Brain microvascular endothelial cell (primary cell): ENCODE results near the gene ADCY7.

ENCODE experiments used
- DNase-seq: peaks from one replicate; pipeline ENCODE4 v3.0.0-alpha.2; 2020
- H3K27ac ChIP-seq: fragments of 250-450 bp; sonication (Bioruptor Pico); 2 replicates; pipeline ENCODE4 v1.5.1; 2020; ENCODE audit warnings: mild to moderate bottlenecking, moderate library complexity
- H3K27me3 ChIP-seq: fragments of 250-450 bp; sonication (Bioruptor Pico); replicated peaks from 2 replicates; pipeline ENCODE4 v1.5.1; 2020; ENCODE audit warnings: mild to moderate bottlenecking
- H3K36me3 ChIP-seq: fragments of 250-450 bp; sonication (Bioruptor Pico); replicated peaks from 2 replicates; pipeline ENCODE4 v1.5.1; 2020; ENCODE audit warnings: mild to moderate bottlenecking
- H3K4me3 ChIP-seq: 2 replicates; pipeline ENCODE4 v1.5.1; 2011; ENCODE audit warnings: low read depth, mild to moderate bottlenecking, control low read depth, low read length, moderate library complexity
- in situ Hi-C: cut with HindIII; loops from 2 replicates; pipeline ENCODE4 v1.10.0; 2017; ENCODE audit warnings: low sequenced_read_pairs, low pct_ligation_motif_present
- TF ChIP-seq, protein P1 (sequence below): IDR thresholded peaks from 2 replicates; pipeline ENCODE4 v1.5.1; 2011; ENCODE audit warnings: low read depth, mild to moderate bottlenecking, moderate library complexity, low read length, control low read depth, inconsistent platforms; ENCODE audit errors: missing control alignments

The ADCY7 gene

DNA sequence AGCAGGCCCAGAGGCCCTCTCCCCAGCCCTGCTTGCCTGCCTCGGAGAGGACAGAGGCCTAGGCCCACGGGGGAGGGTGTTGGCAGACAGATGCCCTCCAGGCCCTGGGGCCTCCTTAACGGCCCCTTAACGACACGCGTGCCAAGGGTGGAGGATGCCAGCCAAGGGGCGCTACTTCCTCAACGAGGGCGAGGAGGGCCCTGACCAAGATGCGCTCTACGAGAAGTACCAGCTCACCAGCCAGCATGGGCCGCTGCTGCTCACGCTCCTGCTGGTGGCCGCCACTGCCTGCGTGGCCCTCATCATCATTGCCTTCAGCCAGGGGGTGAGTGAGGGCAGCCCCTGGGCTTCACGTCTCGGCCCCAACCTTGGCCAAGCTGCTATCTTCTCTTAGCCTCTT, 21.7 kb downstream of the ADCY7 start:
- H3K27ac ChIP-seq, result no peak overlapping the region
- no peaks in the 10 kb centered on the region for H3K27me3 ChIP-seq
- TF ChIP-seq, protein P1, sequence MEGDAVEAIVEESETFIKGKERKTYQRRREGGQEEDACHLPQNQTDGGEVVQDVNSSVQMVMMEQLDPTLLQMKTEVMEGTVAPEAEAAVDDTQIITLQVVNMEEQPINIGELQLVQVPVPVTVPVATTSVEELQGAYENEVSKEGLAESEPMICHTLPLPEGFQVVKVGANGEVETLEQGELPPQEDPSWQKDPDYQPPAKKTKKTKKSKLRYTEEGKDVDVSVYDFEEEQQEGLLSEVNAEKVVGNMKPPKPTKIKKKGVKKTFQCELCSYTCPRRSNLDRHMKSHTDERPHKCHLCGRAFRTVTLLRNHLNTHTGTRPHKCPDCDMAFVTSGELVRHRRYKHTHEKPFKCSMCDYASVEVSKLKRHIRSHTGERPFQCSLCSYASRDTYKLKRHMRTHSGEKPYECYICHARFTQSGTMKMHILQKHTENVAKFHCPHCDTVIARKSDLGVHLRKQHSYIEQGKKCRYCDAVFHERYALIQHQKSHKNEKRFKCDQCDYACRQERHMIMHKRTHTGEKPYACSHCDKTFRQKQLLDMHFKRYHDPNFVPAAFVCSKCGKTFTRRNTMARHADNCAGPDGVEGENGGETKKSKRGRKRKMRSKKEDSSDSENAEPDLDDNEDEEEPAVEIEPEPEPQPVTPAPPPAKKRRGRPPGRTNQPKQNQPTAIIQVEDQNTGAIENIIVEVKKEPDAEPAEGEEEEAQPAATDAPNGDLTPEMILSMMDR, result no peak
- in situ Hi-C loops, result no loop called here
- H3K4me3 ChIP-seq, result no peak overlapping the region
- no peak for DNase-seq
- H3K36me3 ChIP-seq, result peaks cover 12% of the 10 kb centered on the region

DNA sequence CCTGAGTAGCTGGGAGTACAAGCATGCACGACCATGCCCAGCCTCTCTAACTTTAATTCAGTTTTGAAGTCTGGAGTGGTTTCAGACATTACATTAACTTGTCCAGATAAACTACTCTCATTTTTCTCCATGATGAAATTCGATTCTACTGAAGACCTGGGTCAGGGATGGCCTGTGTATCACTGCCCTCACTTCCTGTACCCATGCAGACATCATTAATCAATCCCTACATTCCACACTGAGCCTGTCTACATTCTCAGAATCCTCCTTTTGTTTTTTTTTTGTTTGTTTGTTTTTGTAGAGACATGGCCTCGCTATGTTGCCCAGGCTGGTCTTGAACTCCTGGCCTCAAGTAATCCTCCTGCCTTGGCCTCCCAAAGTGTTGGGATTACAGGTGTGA, 22.6 kb downstream of the ADCY7 start:
- no peak overlapping the region for H3K4me3 ChIP-seq
- in situ Hi-C loops, result no loop called here
- H3K36me3 ChIP-seq, result peaks cover 14% of the 10 kb centered on the region
- no peak for DNase-seq
- no peaks in the 10 kb centered on the region for H3K27me3 ChIP-seq
- no peak overlapping the region for H3K27ac ChIP-seq
- TF ChIP-seq, protein P1, result no peak

DNA sequence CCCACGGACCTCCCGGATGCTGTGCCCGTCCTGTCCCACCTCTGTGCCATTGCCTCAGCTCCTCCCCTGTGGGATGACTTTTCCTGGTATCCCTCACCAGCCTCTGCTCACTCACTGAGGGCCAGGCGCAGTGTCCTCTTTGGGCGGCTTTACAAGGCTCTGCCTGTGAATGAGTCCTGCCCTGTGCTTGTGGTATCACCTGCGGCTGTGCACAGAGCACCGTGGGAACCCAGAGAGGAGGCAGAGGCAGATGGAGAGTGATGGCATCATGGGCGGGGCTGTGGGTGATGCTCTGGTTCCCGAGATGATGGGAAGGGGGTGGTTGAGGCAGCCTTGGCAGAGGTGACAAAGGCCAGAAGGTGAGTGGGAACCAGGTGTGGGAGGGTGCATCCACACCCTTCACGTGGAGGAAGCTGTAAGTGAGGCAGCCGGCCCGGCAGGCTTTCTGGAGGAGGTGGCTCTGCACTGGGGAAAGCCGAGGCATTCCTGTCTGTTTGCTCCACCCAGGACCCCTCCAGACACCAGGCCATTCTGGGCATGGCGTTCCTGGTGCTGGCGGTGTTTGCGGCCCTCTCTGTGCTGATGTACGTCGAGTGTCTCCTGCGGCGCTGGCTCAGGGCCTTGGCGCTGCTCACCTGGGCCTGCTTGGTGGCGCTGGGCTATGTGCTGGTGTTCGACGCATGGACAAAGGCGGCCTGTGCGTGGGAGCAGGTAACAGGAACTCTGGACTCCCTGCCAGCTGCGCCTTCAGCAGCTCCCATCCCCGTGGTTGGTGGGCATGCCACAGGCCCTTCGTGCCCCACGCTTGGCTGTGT, 23.8 kb downstream of the ADCY7 start:
- Histone ChIP-seq H3K27me3 (no peaks in the 10 kb centered on the region), H3K4me3 (no peak overlapping the region), H3K27ac (no peak overlapping the region), H3K36me3 (peaks cover 18% of the 10 kb centered on the region)
- TF ChIP-seq, protein P1, result no peak
- DNase-seq, result no peak
- in situ Hi-C loops, result no loop called here

DNA sequence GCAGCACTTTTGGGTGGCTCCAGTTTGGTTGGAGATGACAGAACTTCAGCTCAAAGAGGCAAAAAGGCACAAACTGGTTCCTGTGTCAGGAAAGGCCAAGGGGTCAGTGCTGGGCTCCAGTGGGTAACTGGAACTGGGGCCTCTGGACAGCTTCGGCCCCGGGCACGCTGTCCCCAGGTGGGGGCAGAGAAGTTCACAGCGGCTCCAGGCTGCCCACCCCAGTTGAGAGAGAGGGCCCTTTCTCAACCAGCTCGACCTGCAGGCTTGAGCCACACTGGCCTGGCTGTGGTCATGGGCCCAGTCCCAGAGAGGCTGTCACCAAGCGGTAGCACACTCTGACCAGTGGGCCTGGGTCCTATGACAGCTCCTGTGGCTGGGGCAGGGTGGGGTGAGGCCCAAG, 24.5 kb downstream of the ADCY7 start:
- Histone ChIP-seq H3K27ac (no peak overlapping the region), H3K36me3 (peaks cover 23% of the 10 kb centered on the region), H3K27me3 (no peaks in the 10 kb centered on the region), H3K4me3 (no peak overlapping the region)
- TF ChIP-seq, protein P1, result no peak
- in situ Hi-C loops, result no loop called here
- DNase-seq, result no peak

DNA sequence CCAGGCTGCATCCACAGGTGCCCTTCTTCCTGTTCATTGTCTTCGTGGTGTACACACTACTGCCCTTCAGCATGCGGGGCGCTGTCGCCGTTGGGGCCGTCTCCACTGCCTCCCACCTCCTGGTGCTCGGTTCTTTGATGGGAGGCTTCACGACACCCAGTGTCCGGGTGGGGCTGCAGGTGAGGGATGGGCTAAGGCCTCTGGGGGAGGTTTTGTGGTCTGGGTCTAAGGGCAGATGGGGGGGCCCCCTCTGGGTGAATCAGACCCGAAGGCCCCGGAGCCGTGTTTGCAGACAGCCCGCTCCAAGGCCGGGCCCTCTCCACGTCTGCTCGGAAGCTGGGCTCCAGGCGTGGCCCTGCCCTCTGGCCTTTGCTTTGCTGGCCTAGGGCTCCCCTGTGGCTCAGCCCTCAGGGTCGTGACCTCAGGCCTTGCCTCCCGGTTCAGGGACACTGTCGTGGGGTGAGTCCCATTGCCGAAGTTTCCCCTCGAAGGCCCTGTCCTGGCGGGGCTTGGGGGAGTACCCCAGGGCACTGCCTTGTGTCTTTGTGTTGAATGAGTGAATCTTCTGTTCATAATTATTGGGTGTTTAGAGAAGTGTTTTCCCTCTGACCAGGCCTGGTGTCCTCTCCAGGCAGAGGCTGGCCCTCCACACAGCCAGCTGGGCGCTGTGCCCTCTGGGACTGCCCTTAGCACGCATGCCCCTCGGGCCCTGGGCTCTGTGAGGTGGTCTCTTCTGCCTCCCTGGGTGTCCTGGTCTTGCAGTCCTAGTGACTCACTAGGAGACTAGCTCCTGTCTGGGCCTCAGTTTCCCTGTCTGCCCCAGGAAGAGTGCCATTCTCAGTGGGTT, 25.6 kb downstream of the ADCY7 start:
- Histone ChIP-seq H3K27me3 (no peaks in the 10 kb centered on the region), H3K36me3 (peaks cover 24% of the 10 kb centered on the region), H3K27ac (no peak overlapping the region), H3K4me3 (no peak overlapping the region)
- TF ChIP-seq, protein P1, result no peak
- no peak for DNase-seq
- in situ Hi-C loops, result no loop called here
